Subcutaneous adipose tissue (tissue), 4 donors: ENCODE measurements around the gene LCN1. TPM values are rescaled to one million over a fixed set of nuclear protein-coding genes. Genes with fewer than 3 reads are reported as not detected.

Experiments
- total RNA-seq, 4 donors: library from RNA; depleted of rRNA; stranded (reverse); fragments of >200 nt; gene quantifications; one replicate each; pipeline ENCODE4 v1.1.0, GENCODE V29; 2016
- TF ChIP-seq, protein P1 (sequence below): fragments of 450-650 bp; IDR thresholded peaks from one replicate; pipeline ENCODE4 v1.5.1; 2016; ENCODE audit warnings: low read depth, mild to moderate bottlenecking, control low read depth, antibody characterized with exemption, moderate library complexity

LCN1 gene
- total RNA-seq, 4 donors from 2014 or later = not detected

DNA sequence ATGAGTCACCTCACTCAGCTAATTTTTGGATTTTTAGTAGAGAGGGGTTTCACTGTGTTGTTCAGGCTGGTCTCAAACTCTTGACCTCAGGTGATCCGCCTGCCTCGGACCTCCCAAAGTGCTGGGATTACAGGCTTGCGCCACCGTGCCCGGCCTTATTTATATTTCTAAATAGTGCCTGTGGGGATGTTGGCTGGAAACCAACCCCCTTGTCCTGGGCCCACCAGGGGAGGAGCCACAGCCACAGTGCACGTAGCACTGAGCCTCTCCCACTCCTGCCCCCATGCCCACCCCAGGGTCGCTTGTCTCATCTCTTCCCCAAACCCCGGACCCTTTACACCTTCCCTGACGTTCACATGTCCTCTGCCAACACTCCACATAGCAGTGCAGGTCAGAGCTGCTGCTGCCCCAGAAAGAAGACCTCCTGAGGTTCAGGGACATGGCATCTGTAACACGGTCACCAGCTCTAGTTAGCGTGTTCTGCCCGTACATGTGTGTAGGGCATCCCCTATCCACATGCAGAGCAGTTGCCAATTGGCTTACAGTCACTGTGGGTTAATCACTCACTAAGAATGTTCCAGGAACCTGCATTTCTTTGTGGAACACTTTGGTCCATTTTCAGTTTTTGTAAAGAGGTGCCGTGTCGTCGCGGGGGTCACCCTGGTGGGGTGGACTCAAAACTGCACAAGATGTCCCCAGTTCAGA, 30.9 kb upstream of the LCN1 start:
- TF ChIP-seq, protein P1, sequence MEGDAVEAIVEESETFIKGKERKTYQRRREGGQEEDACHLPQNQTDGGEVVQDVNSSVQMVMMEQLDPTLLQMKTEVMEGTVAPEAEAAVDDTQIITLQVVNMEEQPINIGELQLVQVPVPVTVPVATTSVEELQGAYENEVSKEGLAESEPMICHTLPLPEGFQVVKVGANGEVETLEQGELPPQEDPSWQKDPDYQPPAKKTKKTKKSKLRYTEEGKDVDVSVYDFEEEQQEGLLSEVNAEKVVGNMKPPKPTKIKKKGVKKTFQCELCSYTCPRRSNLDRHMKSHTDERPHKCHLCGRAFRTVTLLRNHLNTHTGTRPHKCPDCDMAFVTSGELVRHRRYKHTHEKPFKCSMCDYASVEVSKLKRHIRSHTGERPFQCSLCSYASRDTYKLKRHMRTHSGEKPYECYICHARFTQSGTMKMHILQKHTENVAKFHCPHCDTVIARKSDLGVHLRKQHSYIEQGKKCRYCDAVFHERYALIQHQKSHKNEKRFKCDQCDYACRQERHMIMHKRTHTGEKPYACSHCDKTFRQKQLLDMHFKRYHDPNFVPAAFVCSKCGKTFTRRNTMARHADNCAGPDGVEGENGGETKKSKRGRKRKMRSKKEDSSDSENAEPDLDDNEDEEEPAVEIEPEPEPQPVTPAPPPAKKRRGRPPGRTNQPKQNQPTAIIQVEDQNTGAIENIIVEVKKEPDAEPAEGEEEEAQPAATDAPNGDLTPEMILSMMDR = no peak

DNA sequence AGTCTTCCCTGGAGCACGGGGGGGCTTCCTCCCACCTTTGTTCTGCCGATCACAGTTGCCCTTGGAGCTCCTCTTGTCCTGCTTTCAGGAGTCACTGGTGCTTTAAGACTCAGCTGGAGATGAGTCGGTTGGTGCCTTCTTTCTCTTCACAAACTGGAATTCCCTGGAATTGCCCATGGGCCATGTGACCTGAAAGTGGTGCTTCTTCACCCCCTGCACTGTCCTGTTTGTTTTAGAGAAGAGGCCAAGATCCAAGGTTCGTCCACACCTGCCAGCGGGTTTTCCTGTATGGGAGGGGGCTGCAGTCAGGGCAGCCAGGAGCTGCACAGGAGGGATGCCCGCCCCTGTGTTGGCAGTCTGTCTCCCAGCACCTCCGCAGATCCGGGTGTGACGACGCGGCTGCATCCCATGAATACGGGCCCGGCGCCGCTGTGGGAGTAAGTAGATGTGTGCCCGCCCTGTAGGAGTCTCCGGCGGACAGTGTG, 30.2 kb upstream of the LCN1 start:
- TF ChIP-seq, protein P1 = no peak

DNA sequence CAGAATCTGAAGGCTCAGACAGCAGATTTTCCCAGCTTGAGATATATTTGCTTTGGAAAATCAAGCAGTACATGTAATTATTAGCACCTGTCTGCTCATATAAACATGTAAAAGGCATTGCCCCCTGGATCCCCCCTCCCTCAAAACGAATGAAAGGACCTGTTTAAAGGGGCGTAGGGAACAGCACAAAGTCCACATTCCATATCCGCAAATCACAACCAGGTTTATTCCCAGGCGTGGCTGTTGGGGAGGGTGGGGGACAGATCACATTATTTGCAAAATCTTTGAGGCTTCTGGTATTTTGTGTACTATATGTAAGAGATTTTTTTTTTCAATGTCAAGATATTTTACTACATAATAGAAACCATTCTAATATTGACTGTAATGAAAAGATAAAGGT, 29.5 kb upstream of the LCN1 start:
- TF ChIP-seq, protein P1 = no peak

DNA sequence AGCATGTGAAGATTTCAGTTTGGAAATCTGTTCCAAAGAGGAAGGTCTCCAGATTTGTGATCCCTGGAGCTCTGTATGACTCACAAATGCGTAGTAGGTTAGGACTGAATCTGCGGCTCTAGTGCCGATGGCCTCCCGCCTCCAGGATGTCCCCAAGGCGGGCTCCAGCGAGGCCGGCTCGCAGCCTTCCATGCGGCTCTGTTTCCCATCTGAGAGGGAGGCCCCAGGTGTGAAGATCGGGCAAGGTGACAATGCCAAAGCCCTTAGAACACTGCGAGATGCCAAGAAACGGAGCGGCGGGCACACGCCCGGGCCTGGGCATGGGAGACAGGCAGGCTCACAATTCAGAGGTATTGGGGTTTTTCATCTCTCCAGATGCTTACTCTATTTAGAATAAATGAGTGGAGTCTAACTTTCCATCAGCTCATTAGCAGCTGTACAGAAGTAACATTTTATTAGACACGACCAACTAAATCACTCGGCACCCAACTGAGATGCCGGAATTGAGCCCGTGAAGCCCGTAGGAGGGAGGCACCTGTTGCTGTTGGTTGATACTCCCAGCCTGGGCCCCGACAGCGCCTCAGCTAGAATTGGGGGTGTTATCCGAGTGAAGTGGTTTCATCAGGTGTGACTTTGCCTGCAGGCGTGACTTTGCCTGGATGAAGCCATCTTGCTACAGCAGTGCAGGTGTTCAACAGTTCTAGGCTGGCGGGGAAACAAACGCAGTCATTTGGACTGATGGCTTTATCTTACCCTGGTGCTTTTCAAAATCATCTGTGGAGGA, 28.2 kb upstream of the LCN1 start:
- TF ChIP-seq, protein P1 = no peak

DNA sequence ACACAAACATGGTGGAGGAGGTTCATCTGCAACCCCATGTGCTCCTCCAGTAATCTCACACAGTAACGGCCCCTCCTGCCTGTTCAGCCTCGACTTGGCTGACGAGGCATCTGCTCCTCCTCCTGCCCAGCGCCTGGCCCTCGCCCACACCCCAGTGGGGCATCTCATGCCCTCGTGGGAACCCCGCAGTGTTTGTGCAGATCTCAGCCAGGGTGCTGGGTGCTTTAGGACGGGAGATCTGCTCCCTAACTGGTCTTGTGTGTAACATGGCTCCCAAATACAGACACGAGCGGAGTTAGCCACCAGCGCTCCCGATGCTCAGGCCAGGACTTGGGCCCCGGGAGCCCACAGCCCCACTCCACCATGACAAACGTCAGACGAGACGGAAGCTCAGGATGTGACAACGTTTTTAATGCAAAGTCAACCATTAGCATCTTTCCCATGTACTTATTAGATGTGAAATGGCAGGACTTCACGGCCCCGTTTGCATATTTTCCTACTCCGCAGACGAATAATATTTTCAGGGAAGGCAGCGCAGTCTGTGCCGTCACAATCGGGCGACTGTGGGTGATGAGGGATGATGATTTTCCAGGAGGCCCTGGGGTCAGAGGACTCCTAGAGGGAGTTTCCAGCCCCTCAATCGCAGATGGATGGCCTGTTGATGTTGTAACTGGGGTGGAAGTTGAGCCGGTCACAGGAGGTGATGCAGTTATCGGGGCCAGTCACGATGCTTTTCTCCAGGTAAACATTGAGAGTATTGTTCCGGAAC, 26.3 kb upstream of the LCN1 start:
- TF ChIP-seq, protein P1 = no peak

DNA sequence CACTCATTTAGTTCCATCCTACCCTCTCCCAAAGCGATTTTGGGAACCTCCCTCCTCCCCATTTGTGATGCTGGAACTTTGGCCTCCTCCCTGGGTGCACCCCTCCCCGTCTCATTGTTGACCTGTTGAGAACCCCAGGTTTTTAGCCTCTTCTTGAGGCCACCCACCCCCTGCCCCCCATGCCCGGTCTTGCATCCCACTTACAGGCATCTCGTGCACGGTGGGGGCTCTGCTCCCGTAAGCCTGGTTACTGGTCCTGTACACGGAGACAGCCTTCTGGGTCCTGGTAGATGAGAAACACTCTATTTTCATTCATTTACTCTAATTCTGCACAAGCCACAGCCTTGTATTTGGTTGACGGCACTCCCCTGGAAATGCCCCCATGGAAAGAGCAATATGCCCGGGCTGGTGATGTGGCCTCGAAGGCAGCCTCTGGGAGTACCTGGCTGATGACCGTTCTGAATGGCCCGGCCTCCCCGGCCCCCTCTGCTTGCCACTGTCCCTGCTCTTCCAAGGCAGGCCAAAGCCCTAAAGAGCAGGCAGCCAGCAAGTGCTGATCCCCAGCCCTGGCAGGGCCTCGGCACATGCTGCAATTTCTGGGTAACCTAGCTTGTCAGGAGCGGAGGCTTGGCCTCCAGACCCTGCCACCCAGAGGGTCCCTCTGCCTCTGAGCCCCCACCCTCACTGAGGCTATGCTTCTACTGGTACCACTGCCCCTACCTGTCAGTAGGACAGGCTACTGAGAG, 22.7 kb upstream of the LCN1 start:
- TF ChIP-seq, protein P1 = no peak
